KOPT-K1 (cell line): ENCODE data around the gene MRPS27.
"Not testable (repeated sequence)": the region's sequence is repeated elsewhere in the genome, so short reads cannot be mapped to it uniquely, and the experiment has no call there.

Experiments used
- H3K27ac ChIP-seq: fragments of 200-600 bp; sonication (generic); 2 replicates; pipeline ENCODE4 v1.5.1; 2016; ENCODE audit warnings: antibody characterized with exemption, mild to moderate bottlenecking, low read depth, low read length; ENCODE audit not compliant: poor library complexity, severe bottlenecking
- H3K36me3 ChIP-seq: fragments of 200-600 bp; sonication (generic); 2 replicates; pipeline ENCODE4 v1.5.1; 2017; ENCODE audit warnings: antibody characterized with exemption, mild to moderate bottlenecking, low read length, moderate library complexity; ENCODE audit not compliant: insufficient read depth
- H3K9me3 ChIP-seq: fragments of 200-600 bp; sonication (generic); 2 replicates; pipeline ENCODE4 v1.5.1; 2017; ENCODE audit warnings: antibody characterized with exemption, low read length, mild to moderate bottlenecking; ENCODE audit not compliant: insufficient read depth, poor library complexity, severe bottlenecking

MRPS27 gene

GRCh38 chr5:72183101-72183520, 136.9 kb downstream of the MRPS27 start:
- Histone ChIP-seq H3K9me3 (peaks cover 5% of the 10 kb centered on the region), H3K36me3 (no peaks in the 10 kb centered on the region), H3K27ac (no peak overlapping the region)

GRCh38 chr5:72182686-72183085, 137.4 kb downstream of the MRPS27 start:
- Histone ChIP-seq H3K9me3 (peaks cover 5% of the 10 kb centered on the region), H3K36me3 (no peaks in the 10 kb centered on the region), H3K27ac (no peak overlapping the region)

GRCh38 chr5:72180925-72181324, 139.1 kb downstream of the MRPS27 start:
- Histone ChIP-seq H3K27ac (no peak overlapping the region), H3K9me3 (peaks cover 5% of the 10 kb centered on the region), H3K36me3 (no peaks in the 10 kb centered on the region)

GRCh38 chr5:72179816-72180440, 140.1 kb downstream of the MRPS27 start:
- Histone ChIP-seq H3K36me3 (no peaks in the 10 kb centered on the region), H3K27ac (no peak overlapping the region), H3K9me3 (peaks cover 5% of the 10 kb centered on the region)

GRCh38 chr5:72179028-72179815, 140.8 kb downstream of the MRPS27 start:
- H3K36me3 ChIP-seq: no peaks in the 10 kb centered on the region
- H3K27ac ChIP-seq: no peak overlapping the region
- peaks cover 5% of the 10 kb centered on the region for H3K9me3 ChIP-seq

GRCh38 chr5:72177538-72177937, 142.5 kb downstream of the MRPS27 start:
- Histone ChIP-seq H3K27ac (no peak overlapping the region), H3K36me3 (no peaks in the 10 kb centered on the region), H3K9me3 (no peaks in the 10 kb centered on the region)

- no peak overlapping the region for H3K27ac ChIP-seq
- no peaks in the 10 kb centered on the region for H3K36me3 ChIP-seq
- H3K9me3 ChIP-seq: no peaks in the 10 kb centered on the region
These were observed 147.3 kb downstream of the MRPS27 start for GRCh38 chr5:72172786-72173185.

GRCh38 chr5:72171667-72172066, 148.4 kb downstream of the MRPS27 start:
- H3K36me3 ChIP-seq: no peaks in the 10 kb centered on the region
- no peaks in the 10 kb centered on the region for H3K9me3 ChIP-seq
- no peak overlapping the region for H3K27ac ChIP-seq

GRCh38 chr5:72171181-72171580, 148.9 kb downstream of the MRPS27 start:
- not testable (repeated sequence) for H3K9me3 ChIP-seq, H3K36me3 ChIP-seq, H3K27ac ChIP-seq

GRCh38 chr5:72170101-72170500, 149.9 kb downstream of the MRPS27 start:
- H3K36me3 ChIP-seq: no peaks in the 10 kb centered on the region
- H3K27ac ChIP-seq: no peak overlapping the region
- H3K9me3 ChIP-seq: no peaks in the 10 kb centered on the region
